IgD-negative memory B cell (primary cell): ENCODE data around the gene CACNG3. TPM values are rescaled to one million over a fixed set of nuclear protein-coding genes. Genes with fewer than 3 reads are reported as not detected.
A peak's percentile ranks its signal among the peaks of the same experiment; 100 is the strongest.

Experiments
- H3K27ac Mint-ChIP-seq, 3 donors: one replicate each; pipeline ENCODE4 v1.8.0; 2020 to 2022; ENCODE audit warnings: mild to moderate bottlenecking in 3 of 3, mixed read lengths in 3 of 3, moderate library complexity in 1 of 3
- H3K27me3 Mint-ChIP-seq: one replicate; pipeline ENCODE4 v1.8.0; 2021; ENCODE audit warnings: mixed read lengths
- H3K36me3 Mint-ChIP-seq: one replicate; pipeline ENCODE4 v1.8.0; 2020; ENCODE audit warnings: mild to moderate bottlenecking, mixed read lengths
- H3K4me1 Mint-ChIP-seq, 3 donors: one replicate each; pipeline ENCODE4 v1.8.0; 2020 to 2022; ENCODE audit warnings: mixed read lengths in 3 of 3, mild to moderate bottlenecking in 1 of 3
- H3K4me3 Mint-ChIP-seq, 4 donors: one replicate each; pipeline ENCODE4 v1.8.0; 2020 to 2022; ENCODE audit warnings: mild to moderate bottlenecking in 4 of 4, mixed read lengths in 4 of 4, moderate library complexity in 3 of 4
- H3K9me3 Mint-ChIP-seq, 3 donors: one replicate each; pipeline ENCODE4 v1.8.0; 2020 to 2021; ENCODE audit warnings: mixed read lengths in 3 of 3, mild to moderate bottlenecking in 1 of 3
- polyA plus RNA-seq: library from polyadenylated mRNA; unstranded; fragments of 300-500 nt; fragmentation: Illumina TruSeq; gene quantifications from one replicate; pipeline ENCODE4 v1.2.3, GENCODE V29; 2021

The CACNG3 gene
- polyA plus RNA-seq, 1 donor from 2014 or later = not detected

GRCh38 chr16:24257958-24258357 lies 1.8 kb downstream of the CACNG3 start:
- Mint-ChIP-seq H3K27me3 (peaks cover 59% of the 10 kb centered on the region), H3K4me3 (peak overlapping the region in 1 of 4 donors; percentile 29), H3K27ac (no peak overlapping the region), H3K36me3 (no peaks in the 10 kb centered on the region), H3K4me1 (peaks cover 1 to 4% (median 4%) of the 10 kb centered on the region in 3 donors), H3K9me3 (peaks cover 0 to 6% (median 3%) of the 10 kb centered on the region in 3 donors)

- no peaks in the 10 kb centered on the region for H3K36me3 Mint-ChIP-seq
- H3K9me3 Mint-ChIP-seq = peaks cover 0 to 6% (median 3%) of the 10 kb centered on the region in 3 donors
- H3K4me1 Mint-ChIP-seq = peaks cover 0 to 2% (median 0%) of the 10 kb centered on the region in 3 donors
- H3K4me3 Mint-ChIP-seq = no peak overlapping the region
- peaks cover 52% of the 10 kb centered on the region for H3K27me3 Mint-ChIP-seq
- H3K27ac Mint-ChIP-seq = no peak overlapping the region
Measured at GRCh38 chr16:24258791-24259190, 2.7 kb downstream of the CACNG3 start.

DNA sequence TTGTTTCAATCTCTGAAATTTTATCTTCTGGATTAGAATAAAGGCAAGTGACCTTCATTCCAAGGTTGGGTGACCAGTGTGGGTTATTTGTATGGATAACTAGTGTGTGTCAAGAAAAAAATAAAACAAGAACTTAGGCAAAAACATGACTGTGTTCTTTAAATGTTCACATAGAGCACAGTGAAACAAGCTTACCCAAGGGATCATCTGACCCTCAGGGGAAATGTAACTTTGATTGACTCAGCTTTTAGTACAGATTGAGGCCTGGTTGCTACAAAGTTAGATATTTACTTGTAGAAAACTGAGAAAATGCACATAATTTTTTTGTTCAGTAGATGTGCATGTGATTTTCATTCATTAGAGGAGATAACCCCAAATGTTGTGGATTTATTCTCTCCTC lies 6.7 kb downstream of the CACNG3 start:
- H3K4me3 Mint-ChIP-seq = no peak overlapping the region
- H3K9me3 Mint-ChIP-seq = peaks cover 2 to 11% (median 4%) of the 10 kb centered on the region in 3 donors
- no peaks in the 10 kb centered on the region for H3K4me1 Mint-ChIP-seq
- H3K27ac Mint-ChIP-seq = no peak overlapping the region
- peaks cover 34% of the 10 kb centered on the region for H3K27me3 Mint-ChIP-seq
- H3K36me3 Mint-ChIP-seq = no peaks in the 10 kb centered on the region

DNA sequence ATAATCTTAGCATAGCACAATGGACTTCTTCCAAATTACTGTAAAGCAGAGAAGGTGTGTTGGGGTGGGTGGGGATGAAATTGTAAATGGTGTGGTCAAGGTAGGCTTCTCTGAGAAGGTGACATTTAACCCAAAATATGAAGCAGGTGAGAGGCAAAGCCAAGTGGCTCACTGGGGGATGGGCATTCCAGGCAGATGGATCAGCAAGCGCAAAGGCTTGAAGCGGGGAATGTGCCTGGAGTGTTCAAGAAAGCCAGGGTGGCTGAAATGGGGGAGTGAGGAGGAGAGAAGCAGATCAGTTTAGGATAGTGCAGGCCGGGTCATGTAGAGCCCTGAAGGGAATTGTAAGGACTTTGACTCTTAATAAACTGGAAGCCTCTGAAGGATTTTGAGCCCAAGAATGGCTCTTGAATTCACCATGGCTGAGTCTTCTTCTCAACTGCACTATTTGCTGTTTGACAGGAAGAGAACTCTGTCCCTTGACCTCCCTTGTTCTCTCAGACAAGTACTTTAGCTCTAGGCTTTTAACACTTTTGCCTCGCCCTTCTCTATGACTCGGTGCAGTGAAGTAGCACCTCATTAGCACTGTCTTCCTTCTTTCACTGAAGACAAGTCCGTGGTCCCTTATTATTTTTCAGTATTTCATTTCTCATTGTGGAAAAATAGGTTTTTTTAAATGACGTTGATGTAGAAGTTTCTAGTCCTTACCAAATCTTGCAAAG lies 14.7 kb downstream of the CACNG3 start:
- H3K9me3 Mint-ChIP-seq = peaks cover 0 to 4% (median 4%) of the 10 kb centered on the region in 3 donors
- peaks cover 0 to 2% (median 0%) of the 10 kb centered on the region in 3 donors for H3K4me1 Mint-ChIP-seq
- peak overlapping the region in 1 of 3 donors; percentile 11 for H3K27ac Mint-ChIP-seq
- no peak overlapping the region for H3K4me3 Mint-ChIP-seq
- H3K27me3 Mint-ChIP-seq = peaks cover 21% of the 10 kb centered on the region
- H3K36me3 Mint-ChIP-seq = peaks cover 2% of the 10 kb centered on the region

GRCh38 chr16:24272379-24272778 lies 16.2 kb downstream of the CACNG3 start:
- Mint-ChIP-seq H3K4me3 (no peak overlapping the region), H3K27ac (no peak overlapping the region), H3K27me3 (peaks cover 15% of the 10 kb centered on the region), H3K4me1 (peaks cover 0 to 2% (median 0%) of the 10 kb centered on the region in 3 donors), H3K9me3 (no peaks in the 10 kb centered on the region), H3K36me3 (peaks cover 2% of the 10 kb centered on the region)

DNA sequence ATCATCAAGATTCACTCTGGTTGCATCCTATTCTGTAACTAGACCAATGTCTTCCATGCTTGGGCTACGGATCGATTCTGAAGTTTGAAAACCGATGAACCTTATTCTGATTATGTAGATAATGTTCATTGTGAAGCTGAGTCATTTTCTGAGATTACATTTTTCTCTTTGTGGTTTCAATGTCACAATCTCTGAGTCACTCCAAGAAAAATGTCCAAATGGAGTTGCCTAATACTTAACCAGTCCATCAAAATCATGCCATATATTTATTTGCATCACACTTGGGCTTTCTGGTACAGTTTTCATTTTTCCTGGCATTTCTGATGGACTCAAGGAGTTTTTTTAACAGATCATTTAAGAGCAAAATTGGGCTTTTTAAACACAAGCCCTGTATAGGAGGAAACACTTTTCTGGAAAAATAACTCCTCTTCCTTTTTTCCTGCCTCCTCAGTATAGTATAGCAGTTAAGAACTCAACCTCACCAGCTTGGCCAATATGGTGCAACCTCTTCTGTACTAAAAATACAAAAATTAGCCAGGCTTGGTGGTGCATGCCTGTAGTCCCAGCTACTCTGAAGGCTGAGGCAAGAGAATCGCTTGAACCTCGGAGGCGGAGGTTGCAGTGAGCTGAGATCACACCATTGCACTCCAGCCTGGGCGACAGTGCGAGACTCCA lies 17.5 kb downstream of the CACNG3 start:
- Mint-ChIP-seq H3K4me1 (peaks cover 0 to 2% (median 0%) of the 10 kb centered on the region in 3 donors), H3K27ac (no peak overlapping the region), H3K4me3 (no peak overlapping the region), H3K27me3 (peaks cover 21% of the 10 kb centered on the region), H3K36me3 (peaks cover 2% of the 10 kb centered on the region), H3K9me3 (no peaks in the 10 kb centered on the region)

DNA sequence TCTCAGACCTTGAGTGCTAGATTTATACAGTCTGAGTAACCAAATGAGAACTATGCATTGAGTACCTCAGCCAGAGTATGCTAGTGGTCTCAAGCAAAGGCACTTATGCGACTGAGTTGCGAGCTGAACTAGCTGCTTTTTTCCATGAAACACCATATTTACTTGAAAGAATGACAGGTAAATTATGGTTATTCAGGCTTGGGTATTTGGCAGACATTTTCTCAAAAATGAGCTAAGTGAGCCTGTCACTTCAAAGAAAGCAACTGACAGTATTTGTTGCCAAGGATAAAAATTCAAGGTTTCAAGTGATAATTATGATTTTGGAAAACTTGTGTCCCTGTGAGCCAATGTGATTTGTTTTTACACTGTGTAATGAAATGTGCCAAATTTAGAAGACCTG lies 19.3 kb downstream of the CACNG3 start:
- peaks cover 0 to 2% (median 0%) of the 10 kb centered on the region in 3 donors for H3K4me1 Mint-ChIP-seq
- no peak overlapping the region for H3K27ac Mint-ChIP-seq
- no peak overlapping the region for H3K4me3 Mint-ChIP-seq
- no peaks in the 10 kb centered on the region for H3K9me3 Mint-ChIP-seq
- peaks cover 2% of the 10 kb centered on the region for H3K36me3 Mint-ChIP-seq
- H3K27me3 Mint-ChIP-seq = peaks cover 23% of the 10 kb centered on the region

DNA sequence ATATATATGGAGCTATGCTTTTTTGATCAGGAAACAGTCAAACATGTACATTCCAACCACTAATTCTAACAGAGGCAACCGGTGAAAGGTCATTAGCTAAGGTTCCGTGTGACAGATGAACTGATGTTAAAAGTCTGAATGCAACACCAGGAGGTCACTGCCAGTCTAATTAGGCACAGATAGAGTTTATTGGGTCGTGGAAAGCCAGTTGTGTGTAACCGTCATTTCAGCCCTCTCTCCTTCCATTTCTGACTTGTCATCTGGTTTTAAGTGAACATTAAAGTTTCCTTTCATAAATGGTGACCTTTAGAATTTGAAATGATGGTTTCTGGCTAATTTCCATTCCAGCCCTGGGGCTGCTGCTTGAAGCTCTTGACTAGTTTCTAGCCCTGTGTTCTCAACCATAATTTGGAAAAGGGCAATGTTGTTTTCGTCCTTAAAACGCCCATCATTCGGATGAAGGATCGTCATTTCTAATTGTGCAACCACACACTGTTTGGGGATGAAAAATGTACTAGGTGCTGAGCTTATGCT lies 23.9 kb downstream of the CACNG3 start:
- H3K27ac Mint-ChIP-seq = no peak overlapping the region
- peaks cover 0 to 2% (median 0%) of the 10 kb centered on the region in 3 donors for H3K4me1 Mint-ChIP-seq
- H3K9me3 Mint-ChIP-seq = peaks cover 0 to 6% (median 2%) of the 10 kb centered on the region in 3 donors
- H3K27me3 Mint-ChIP-seq = peaks cover 17% of the 10 kb centered on the region
- H3K4me3 Mint-ChIP-seq = no peak overlapping the region
- peaks cover 2% of the 10 kb centered on the region for H3K36me3 Mint-ChIP-seq

DNA sequence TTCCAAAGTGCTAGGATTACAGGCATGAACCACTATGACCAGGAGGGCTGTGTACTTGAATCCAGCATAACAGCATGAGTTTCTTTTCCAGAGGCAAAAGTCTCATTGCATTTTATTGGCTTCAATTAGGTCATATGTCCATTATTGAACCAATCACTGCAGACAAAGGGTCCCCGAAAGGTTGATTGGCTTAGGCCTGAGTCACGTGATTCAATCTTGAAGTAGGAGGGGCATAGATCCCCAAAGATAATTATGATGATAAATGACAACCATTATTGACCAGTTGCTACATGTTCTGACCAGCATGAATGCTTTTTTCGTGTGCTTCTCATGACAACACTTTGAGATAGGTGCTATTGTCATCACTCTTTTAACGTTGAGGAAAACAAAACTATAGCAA lies 25.3 kb downstream of the CACNG3 start:
- H3K4me1 Mint-ChIP-seq = no peaks in the 10 kb centered on the region
- H3K36me3 Mint-ChIP-seq = no peaks in the 10 kb centered on the region
- H3K4me3 Mint-ChIP-seq = no peak overlapping the region
- H3K9me3 Mint-ChIP-seq = peaks cover 0 to 6% (median 2%) of the 10 kb centered on the region in 3 donors
- peaks cover 17% of the 10 kb centered on the region for H3K27me3 Mint-ChIP-seq
- H3K27ac Mint-ChIP-seq = no peak overlapping the region

GRCh38 chr16:24282141-24282540 lies 26.0 kb downstream of the CACNG3 start:
- Mint-ChIP-seq H3K36me3 (no peaks in the 10 kb centered on the region), H3K4me3 (no peak overlapping the region), H3K27ac (no peak overlapping the region), H3K4me1 (no peaks in the 10 kb centered on the region), H3K9me3 (peaks cover 0 to 6% (median 2%) of the 10 kb centered on the region in 3 donors), H3K27me3 (peaks cover 14% of the 10 kb centered on the region)

DNA sequence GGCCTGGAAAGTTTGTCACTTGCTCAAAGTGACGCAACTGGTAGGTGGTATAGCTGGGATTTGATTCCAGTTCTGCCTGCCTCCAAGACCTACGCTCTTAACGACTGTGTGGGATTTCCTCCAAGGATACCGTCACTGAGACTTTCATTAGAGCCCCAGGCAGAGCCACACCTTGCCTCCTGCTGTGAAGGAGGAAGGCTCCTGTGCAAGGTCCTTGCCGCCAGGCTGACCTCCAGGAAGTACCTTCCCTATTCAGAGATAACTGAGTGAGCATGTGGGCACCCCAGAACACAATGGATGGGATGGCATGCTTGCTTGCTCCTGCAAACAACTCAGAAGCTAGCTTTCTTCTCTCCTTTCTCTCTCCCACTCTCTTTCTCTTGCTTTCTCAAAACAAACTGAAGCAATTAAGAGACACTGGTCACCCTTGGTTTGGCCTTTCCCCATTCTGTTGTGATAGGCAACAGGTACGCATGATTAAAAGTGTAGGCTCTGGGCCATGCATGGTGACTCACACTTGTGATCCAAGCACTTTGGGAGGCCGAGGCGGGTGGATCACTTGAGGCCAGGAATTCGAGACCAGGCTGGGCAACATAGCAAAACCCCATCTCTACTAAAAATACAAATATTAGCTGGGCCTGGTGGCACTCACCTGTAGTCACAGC lies 30.7 kb downstream of the CACNG3 start:
- peaks cover 0 to 5% (median 4%) of the 10 kb centered on the region in 3 donors for H3K9me3 Mint-ChIP-seq
- peaks cover 5% of the 10 kb centered on the region for H3K27me3 Mint-ChIP-seq

DNA sequence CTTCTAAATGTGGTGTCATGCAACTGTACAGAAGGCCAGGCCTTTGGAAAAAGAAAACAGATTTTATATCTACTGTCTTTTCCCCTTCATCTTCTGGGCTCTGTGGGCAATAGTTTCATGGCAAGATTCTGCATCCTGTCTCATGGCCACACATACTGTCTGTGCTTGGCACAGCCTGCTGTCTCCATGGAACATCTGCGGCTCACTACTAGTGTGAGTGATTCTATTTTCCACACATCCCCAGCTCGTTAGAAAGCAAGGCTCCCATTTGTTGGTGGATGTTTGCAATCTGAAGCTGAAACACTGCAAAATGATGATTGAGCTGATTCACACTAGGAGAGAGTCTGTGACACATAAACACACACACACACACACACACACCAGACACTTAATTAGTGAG lies 32.4 kb downstream of the CACNG3 start:
- peaks cover 0 to 5% (median 4%) of the 10 kb centered on the region in 3 donors for H3K9me3 Mint-ChIP-seq
- no peaks in the 10 kb centered on the region for H3K4me1 Mint-ChIP-seq
- H3K4me3 Mint-ChIP-seq = no peak overlapping the region
- no peaks in the 10 kb centered on the region for H3K36me3 Mint-ChIP-seq
- peaks cover 14% of the 10 kb centered on the region for H3K27me3 Mint-ChIP-seq
- no peak overlapping the region for H3K27ac Mint-ChIP-seq

More for the DNA sequence above, 30.7 kb downstream of the CACNG3 start:
- H3K4me3 Mint-ChIP-seq = no peak overlapping the region
- no peaks in the 10 kb centered on the region for H3K36me3 Mint-ChIP-seq
- H3K27ac Mint-ChIP-seq = peak overlapping the region in 1 of 3 donors; percentile 25
- H3K4me1 Mint-ChIP-seq = no peaks in the 10 kb centered on the region

GRCh38 chr16:24289166-24289700 lies 33.1 kb downstream of the CACNG3 start:
- Mint-ChIP-seq H3K9me3 (peaks cover 0 to 5% (median 4%) of the 10 kb centered on the region in 3 donors), H3K36me3 (no peaks in the 10 kb centered on the region), H3K27ac (no peak overlapping the region), H3K4me1 (no peaks in the 10 kb centered on the region), H3K27me3 (peaks cover 14% of the 10 kb centered on the region), H3K4me3 (no peak overlapping the region)

DNA sequence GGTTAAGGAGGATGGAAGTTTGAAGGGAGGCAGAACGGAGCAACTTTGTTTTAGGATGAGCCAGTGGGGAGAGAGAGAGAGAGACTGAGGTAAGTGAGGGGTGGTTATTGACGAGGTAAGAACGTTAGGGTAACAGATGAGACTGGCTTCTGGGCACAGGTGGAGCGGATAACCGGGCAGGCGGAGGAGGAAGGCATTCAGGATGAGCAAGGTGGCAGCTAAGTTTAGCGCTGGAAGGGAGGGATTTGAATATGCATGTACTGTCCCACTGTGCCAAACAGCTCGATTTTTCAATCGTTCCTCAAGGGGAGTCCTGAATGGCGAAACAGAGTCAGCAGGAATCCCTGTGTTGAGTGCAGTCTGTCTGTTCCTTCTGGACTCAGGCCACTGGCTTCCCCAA lies 35.8 kb downstream of the CACNG3 start:
- Mint-ChIP-seq H3K36me3 (no peaks in the 10 kb centered on the region), H3K4me3 (no peak overlapping the region), H3K27me3 (peaks cover 21% of the 10 kb centered on the region), H3K4me1 (no peaks in the 10 kb centered on the region), H3K27ac (peak overlapping the region in 1 of 3 donors; percentile 62), H3K9me3 (peaks cover 0 to 5% (median 4%) of the 10 kb centered on the region in 3 donors)

- Mint-ChIP-seq H3K4me1 (no peaks in the 10 kb centered on the region), H3K4me3 (no peak overlapping the region), H3K27ac (no peak overlapping the region), H3K9me3 (peaks cover 0 to 5% (median 4%) of the 10 kb centered on the region in 3 donors), H3K27me3 (peaks cover 21% of the 10 kb centered on the region), H3K36me3 (no peaks in the 10 kb centered on the region)
Measured at GRCh38 chr16:24294131-24294530, 38.0 kb downstream of the CACNG3 start.
